ENCODE data around the gene RPS6KA4. TPM values are rescaled to one million over a fixed set of nuclear protein-coding genes. Genes with fewer than 3 reads are reported as not detected.

The RPS6KA4 gene
- total RNA-seq, 1 donor from 2014 or later = 36.1 TPM

- no peaks in the 10 kb centered on the region for H3K9me3 ChIP-seq
- H3K27me3 ChIP-seq (ENCODE audit: low read depth) = no peaks in the 10 kb centered on the region
- ATAC-seq = peak in 1 of 2 donors; percentile 0
- DNase-seq = no peak
- intact Hi-C loops (cut with DNase I) = no loop called here
- H3K4me3 ChIP-seq = peak overlapping the region; percentile 91
- H3K27ac ChIP-seq = peak overlapping the region; percentile 90
- TF ChIP-seq CTCF (IDR thresholded peaks at IDR 0.05) = no peak
- H3K4me1 ChIP-seq = peaks cover 43% of the 10 kb centered on the region
- peaks cover 33% of the 10 kb centered on the region for H3K36me3 ChIP-seq
These were observed 942 bp upstream of the RPS6KA4 start for GRCh38 chr11:64357904-64358535.

GRCh38 chr11:64358536-64358906 lies 441 bp upstream of the RPS6KA4 start:
- intact Hi-C loops (cut with DNase I) = no loop called here
- no peaks in the 10 kb centered on the region for H3K9me3 ChIP-seq
- no peak for TF ChIP-seq CTCF (IDR thresholded peaks at IDR 0.05)
- ATAC-seq (peak; percentile 0 to 10), DNase-seq (no peak)
- H3K27ac ChIP-seq = peak overlapping the region; percentile 90
- no peaks in the 10 kb centered on the region for H3K27me3 ChIP-seq (ENCODE audit: low read depth)
- H3K4me1 ChIP-seq = peaks cover 43% of the 10 kb centered on the region
- H3K36me3 ChIP-seq = peaks cover 35% of the 10 kb centered on the region
- peak overlapping the region; percentile 91 for H3K4me3 ChIP-seq

GRCh38 chr11:64359712-64360445 lies 917 bp downstream of the RPS6KA4 start:
- Histone ChIP-seq H3K27me3 (ENCODE audit: low read depth) (no peaks in the 10 kb centered on the region), H3K4me3 (peak overlapping the region; percentile 91), H3K36me3 (peaks cover 47% of the 10 kb centered on the region), H3K4me1 (peaks cover 42% of the 10 kb centered on the region), H3K9me3 (no peaks in the 10 kb centered on the region), H3K27ac (peak overlapping the region; percentile 90)
- ATAC-seq (peak; percentile 20 to 32), DNase-seq (peak; percentile 69)
- intact Hi-C loops (cut with DNase I) = no loop called here
- no peak for TF ChIP-seq CTCF (IDR thresholded peaks at IDR 0.05)

GRCh38 chr11:64360448-64360921 lies 1.5 kb downstream of the RPS6KA4 start:
- H3K9me3 ChIP-seq = no peaks in the 10 kb centered on the region
- H3K27ac ChIP-seq = no peak overlapping the region
- ATAC-seq (no peak), DNase-seq (no peak)
- intact Hi-C loops (cut with DNase I) = no loop called here
- H3K36me3 ChIP-seq = peaks cover 53% of the 10 kb centered on the region
- H3K27me3 ChIP-seq (ENCODE audit: low read depth) = no peaks in the 10 kb centered on the region
- no peak for TF ChIP-seq CTCF (IDR thresholded peaks at IDR 0.05)
- peaks cover 36% of the 10 kb centered on the region for H3K4me1 ChIP-seq
- H3K4me3 ChIP-seq = peak overlapping the region; percentile 91

GRCh38 chr11:64361659-64362058 lies 2.7 kb downstream of the RPS6KA4 start:
- Histone ChIP-seq H3K36me3 (peaks cover 65% of the 10 kb centered on the region), H3K4me1 (peaks cover 31% of the 10 kb centered on the region), H3K4me3 (no peak overlapping the region), H3K27me3 (ENCODE audit: low read depth) (no peaks in the 10 kb centered on the region), H3K27ac (no peak overlapping the region), H3K9me3 (no peaks in the 10 kb centered on the region)
- no peak for ATAC-seq
- no peak for DNase-seq
- no peak for TF ChIP-seq CTCF (IDR thresholded peaks at IDR 0.05)
- intact Hi-C loops (cut with DNase I) = no loop called here
